HL-60 (cell line): ENCODE data around the gene RBM26.

Experiments used
- DNase-seq, 2 experiments: peaks; one replicate each; pipeline ENCODE4 v3.0.0-alpha.2; 2010 to 2020; ENCODE audit warnings: low read depth in 1 of 2, low spot score in 1 of 2
- H3K27ac ChIP-seq: fragments of 250-450 bp; sonication (Bioruptor Pico); replicated peaks from 2 replicates; pipeline ENCODE4 v1.5.1; 2020; ENCODE audit warnings: mild to moderate bottlenecking, moderate library complexity
- H3K27me3 ChIP-seq: fragments of 250-450 bp; sonication (Bioruptor Pico); 2 replicates; pipeline ENCODE4 v1.5.1; 2021; ENCODE audit warnings: mild to moderate bottlenecking, moderate library complexity; ENCODE audit not compliant: insufficient read depth, poor library complexity, severe bottlenecking
- H3K4me3 ChIP-seq: replicated peaks from 2 replicates; pipeline ENCODE4 v1.5.1; 2011; ENCODE audit warnings: mild to moderate bottlenecking, control low read depth, low read length; ENCODE audit not compliant: insufficient read depth
- CTCF ChIP-seq: IDR thresholded peaks from one replicate; pipeline ENCODE4 v1.5.1; 2011; ENCODE audit warnings: low read length, control low read depth, inconsistent platforms; ENCODE audit not compliant: insufficient read depth
- GABPA ChIP-seq: IDR thresholded peaks from 2 replicates; pipeline ENCODE4 v1.6.1; 2012; ENCODE audit warnings: low read depth
- POLR2AphosphoS5 ChIP-seq: IDR thresholded peaks from 2 replicates; pipeline ENCODE4 v1.6.1; 2012; ENCODE audit warnings: low read depth
- REST ChIP-seq: IDR thresholded peaks from 2 replicates; pipeline ENCODE4 v1.6.1; 2012; ENCODE audit warnings: low read depth; ENCODE audit not compliant: insufficient replicate concordance
- SPI1 ChIP-seq: IDR thresholded peaks from 2 replicates; pipeline ENCODE4 v1.6.1; 2012; ENCODE audit warnings: low read depth, mild to moderate bottlenecking, borderline replicate concordance

RBM26 gene

GRCh38 chr13:79361299-79361698 lies 44.8 kb downstream of the RBM26 start:
- no peak for TF ChIP-seq SPI1
- no peak for TF ChIP-seq REST
- TF ChIP-seq POLR2AphosphoS5: no peak
- no peak for TF ChIP-seq GABPA
- no peak for TF ChIP-seq CTCF
- H3K27me3 ChIP-seq: no peaks in the 10 kb centered on the region
- no peak overlapping the region for H3K27ac ChIP-seq
- H3K4me3 ChIP-seq: no peak overlapping the region
- no peak for DNase-seq

GRCh38 chr13:79360095-79360494 lies 46.0 kb downstream of the RBM26 start:
- DNase-seq: no peak
- Histone ChIP-seq H3K27me3 (no peaks in the 10 kb centered on the region), H3K4me3 (no peak overlapping the region), H3K27ac (no peak overlapping the region)
- TF ChIP-seq GABPA: no peak
- TF ChIP-seq REST: no peak
- TF ChIP-seq POLR2AphosphoS5: no peak
- TF ChIP-seq SPI1: no peak
- TF ChIP-seq CTCF: no peak

GRCh38 chr13:79359064-79359463 lies 47.0 kb downstream of the RBM26 start:
- DNase-seq: no peak
- H3K4me3 ChIP-seq: no peak overlapping the region
- H3K27ac ChIP-seq: no peak overlapping the region
- TF ChIP-seq CTCF: no peak
- TF ChIP-seq SPI1: no peak
- TF ChIP-seq GABPA: no peak
- TF ChIP-seq REST: no peak
- TF ChIP-seq POLR2AphosphoS5: no peak
- H3K27me3 ChIP-seq: no peaks in the 10 kb centered on the region
